ENCODE results near the gene UGCG. TPM values are rescaled to one million over a fixed set of nuclear protein-coding genes. Genes with fewer than 3 reads are reported as not detected.

The UGCG gene
- polyA plus RNA-seq, 12 donors, result 23.6 to 39.9 (median 33.1) TPM; not detected in 1

DNA sequence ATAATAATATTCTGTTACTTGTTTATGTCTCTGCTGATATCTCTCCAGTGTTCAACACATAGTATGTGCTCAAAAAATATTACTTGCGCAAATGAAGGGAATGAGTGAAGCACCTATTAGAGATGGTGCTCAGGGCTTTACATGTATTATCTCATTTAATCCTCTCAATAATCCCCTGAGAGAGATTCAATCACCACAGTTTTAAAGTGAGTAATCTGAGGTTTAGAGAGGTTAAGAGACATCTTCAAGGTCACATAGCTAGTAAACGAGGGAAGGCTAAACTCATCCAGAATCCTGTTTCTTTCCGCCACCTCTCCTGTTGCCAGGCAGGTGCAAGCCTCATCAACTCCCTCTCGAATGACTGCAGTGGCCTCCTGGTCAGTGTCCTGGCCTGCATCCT, 82.0 kb downstream of the UGCG start:
- no peak for DNase-seq

DNA sequence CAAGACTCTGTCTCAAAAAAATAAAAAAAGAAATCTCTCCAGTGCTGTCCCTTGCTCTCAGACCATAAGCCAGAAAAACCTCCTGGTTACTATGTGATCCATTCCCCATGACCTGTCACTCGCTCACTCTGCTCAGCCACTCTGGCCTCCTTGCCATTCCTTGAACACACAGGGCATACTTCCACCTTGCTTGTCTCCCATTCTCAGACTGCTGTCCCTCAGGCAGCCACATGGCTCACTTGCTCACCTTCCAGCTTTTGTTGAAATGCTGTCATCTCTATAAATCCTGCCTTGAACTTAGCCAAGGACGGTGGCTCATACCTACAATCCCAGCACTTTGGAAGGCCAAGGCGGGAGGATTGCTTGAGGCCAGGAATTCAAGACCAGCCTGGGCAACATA, 82.9 kb downstream of the UGCG start:
- DNase-seq, result no peak

DNA sequence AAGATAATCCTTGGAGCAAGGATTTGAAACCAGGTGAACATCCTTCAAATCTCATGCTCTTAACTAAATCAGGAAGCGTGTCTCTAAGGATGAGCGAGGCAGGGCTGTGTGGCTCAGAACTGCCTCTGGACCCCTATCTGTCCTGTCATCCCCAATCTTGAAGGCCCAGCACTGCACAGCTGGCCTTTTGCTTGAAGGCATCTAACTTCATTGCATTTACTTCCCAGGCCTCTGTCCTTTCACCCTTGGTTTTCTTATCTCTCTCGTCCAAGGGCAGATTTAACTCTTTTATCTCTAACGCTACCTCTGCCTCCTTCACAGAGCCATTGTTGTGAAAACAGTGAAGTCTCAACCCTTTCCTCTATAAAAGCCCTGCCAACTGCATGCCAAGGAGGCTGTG, 83.8 kb downstream of the UGCG start:
- no peak for DNase-seq

DNA sequence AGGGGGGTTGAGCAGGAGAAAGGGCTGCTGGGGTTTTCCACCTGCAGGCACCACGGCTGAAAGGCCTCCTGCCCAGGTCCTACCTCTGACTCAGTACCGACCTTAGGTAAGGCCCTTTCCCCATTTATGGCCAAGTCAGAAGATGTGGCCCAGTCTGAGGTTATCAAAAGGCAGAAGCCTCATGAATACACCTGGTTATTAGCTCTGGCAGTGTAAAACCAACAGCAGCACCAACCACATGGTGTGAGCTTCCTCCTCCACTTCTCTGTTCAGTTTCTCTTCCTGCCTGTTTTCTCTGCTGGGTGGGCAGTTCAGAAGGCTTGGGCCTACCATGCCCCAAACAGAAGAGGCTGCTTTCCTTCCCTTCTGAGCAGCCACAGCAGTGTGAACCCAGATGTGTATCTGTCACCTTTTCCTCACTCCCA, 86.9 kb downstream of the UGCG start:
- DNase-seq, result no peak

DNA sequence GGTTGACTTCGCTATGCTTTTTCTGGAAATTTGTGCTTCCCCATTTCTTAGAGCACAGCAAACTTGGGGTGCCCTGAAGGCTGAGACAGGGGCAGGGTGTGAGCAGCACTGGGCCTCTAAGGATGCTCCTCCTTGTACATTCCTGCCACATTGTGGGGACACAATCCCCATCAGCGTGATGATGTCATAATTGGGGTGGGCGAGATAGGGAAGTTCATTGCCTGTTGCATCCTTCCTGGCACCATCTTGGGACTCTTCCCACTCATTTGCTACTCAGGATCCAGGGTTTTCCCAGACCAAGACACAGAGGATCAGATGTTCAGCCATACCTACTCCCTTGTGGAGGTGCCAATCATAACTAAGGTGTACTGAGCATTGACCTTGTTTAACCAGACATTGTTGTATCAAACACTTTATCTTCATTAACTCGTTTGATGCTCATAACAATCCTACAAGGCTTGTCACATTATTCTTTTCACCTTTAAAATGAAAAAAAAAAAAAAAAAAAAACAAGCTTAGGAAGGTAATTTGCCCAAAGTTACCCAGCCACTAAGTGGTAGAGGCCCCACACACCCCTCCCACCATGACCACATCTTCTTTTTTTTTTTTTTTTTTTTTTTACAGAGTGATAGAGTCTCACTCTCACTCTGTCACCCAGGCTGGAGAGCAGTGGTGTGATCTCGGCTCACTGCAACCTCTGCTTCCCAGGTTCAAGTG, 87.6 kb downstream of the UGCG start:
- no peak for DNase-seq

Other genes starting within 250 kb of the UGCG start
- 10 to 100 TPM in 11 of 12 donors, not detected in 1; 30.7 to 67.9 (median 56.1) TPM for gene GNG10, start 235.2 kb upstream of the UGCG start, polyA plus RNA-seq (ENCODE audit: insufficient read length in 12 of 12)
- gene SHOC1, start 101.9 kb upstream of the UGCG start, polyA plus RNA-seq (ENCODE audit: insufficient read length in 12 of 12), result under 1 TPM in 9 of 12 donors, not detected in 3; 0.03 to 0.34 (median 0.15) TPM